GM23248 (cell line): Measurements from ENCODE around the gene ADGRA3.

ENCODE experiments used
- EZH2 ChIP-seq: fragments of 200-600 bp; sonication (generic); IDR thresholded peaks from 2 replicates; pipeline ENCODE4 v1.6.1; 2018; ENCODE audit warnings: antibody characterized with exemption, mild to moderate bottlenecking; ENCODE audit not compliant: insufficient read depth, poor library complexity, severe bottlenecking
- EZH2phosphoT487 ChIP-seq: fragments of 200-600 bp; sonication (generic); IDR thresholded peaks from 2 replicates; pipeline ENCODE4 v1.6.1; 2018; ENCODE audit warnings: antibody characterized with exemption, moderate library complexity, mild to moderate bottlenecking, low read depth; ENCODE audit not compliant: insufficient read depth

DNA sequence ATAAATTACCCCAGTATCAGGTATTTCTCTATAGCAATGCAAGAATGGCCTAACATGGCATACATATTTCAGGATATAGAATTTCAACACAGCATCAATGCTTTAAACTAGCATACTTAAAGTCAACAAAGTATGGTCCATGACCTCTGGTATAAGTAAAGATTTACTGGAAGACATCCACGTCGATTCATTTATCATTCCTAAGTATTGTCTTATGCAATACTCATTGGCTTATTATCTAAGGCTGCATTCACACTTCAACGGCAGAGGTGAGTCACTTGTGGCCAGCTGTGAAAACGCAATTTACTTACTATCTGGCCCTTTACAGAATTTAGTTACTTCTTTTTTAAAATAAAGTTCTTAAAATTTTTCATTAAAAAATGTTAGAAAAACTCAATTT lies 42.6 kb downstream of the ADGRA3 start:
- TF ChIP-seq EZH2phosphoT487 (no peak), EZH2 (no peak)
